K562 (cell line): Measurements from ENCODE around the gene LZTS2. TPM values are rescaled to one million over a fixed set of nuclear protein-coding genes. Genes with fewer than 3 reads are reported as not detected.

Experiments
- ATAC-seq: fragments of 200-7000 bp; cut with Tn5 transposase; 3 replicates; pipeline ENCODE4 v1.9.1; 2020; ENCODE audit warnings: moderate library complexity
- BruUV-seq: library from RNA; stranded (reverse); fragments of 400-500 nt; replicated peaks from 2 replicates; lab custom pipeline; 2021; lab: Mats Ljungman, UMichigan
- CTCF ChIA-PET: fragments of 300-600 bp; formaldehyde crosslinking; extraction: SDS; loops from one replicate; lab custom pipeline; 2021; ENCODE audit warnings: low intra/inter-chr PET ratio; lab: Yijun Ruan, JAX
- POLR2A ChIA-PET: fragments of 300-600, 350-650 bp; sonication (Branson Sonifier 250); formaldehyde crosslinking; extraction: SDS; loops from one replicate; lab custom pipeline; 2021; ENCODE audit warnings: antibody characterized with exemption, inconsistent platforms; lab: Yijun Ruan, JAX
- DNase-seq, 4 experiments: peaks; one replicate each; pipeline versions ENCODE4 v3.0.0 to v3.0.0-alpha.2; 2011 to 2018; ENCODE audit warnings: low spot score in 3 of 4, mixed read lengths in 3 of 4; ENCODE audit errors: extremely low read depth in 1 of 4
- FAIRE-seq: peaks from 2 replicates; lab custom pipeline; 2011; peaks lifted over from hg19 to GRCh38; lab: Jason Lieb, UNC
- H2AFZ ChIP-seq: 2 replicates; pipeline ENCODE4 v1.6.0; 2011; ENCODE audit warnings: low read depth, low read length, control low read depth, inconsistent platforms
- H3K27ac ChIP-seq: fragments of 200-600 bp; 3 replicates; pipeline ENCODE4 v1.8.0; 2011; ENCODE audit warnings: low read depth, mild to moderate bottlenecking, control low read depth, inconsistent platforms, low read length, moderate library complexity, mixed read lengths; ENCODE audit errors: extremely low read depth
- H3K27me3 ChIP-seq, 2 experiments: fragments of 300-600 bp in 1 of 2; 2 replicates in 1 of 2; 3 replicates in 1 of 2; pipeline versions ENCODE4 v1.6.0 to v1.8.0; 2011; ENCODE audit warnings: inconsistent platforms in 2 of 2, low read length in 2 of 2, mild to moderate bottlenecking in 1 of 2, mixed read lengths in 1 of 2, moderate library complexity in 1 of 2; ENCODE audit not compliant: control insufficient read depth in 2 of 2, insufficient read depth in 2 of 2
- H3K36me3 ChIP-seq: fragments of 300-600 bp; 3 replicates; pipeline ENCODE4 v1.8.0; 2011; ENCODE audit warnings: mild to moderate bottlenecking, low read length, inconsistent platforms; ENCODE audit not compliant: control insufficient read depth, insufficient read depth
- H3K4me1 ChIP-seq, 2 experiments: fragments of 200-600 bp in 1 of 2; replicated peaks in 1 of 2; 2 replicates in 1 of 2; 3 replicates in 1 of 2; pipeline versions ENCODE4 v1.5.1 to v1.8.0; 2011; ENCODE audit warnings: inconsistent platforms in 2 of 2, low read length in 2 of 2, mild to moderate bottlenecking in 1 of 2, mixed read lengths in 1 of 2, moderate library complexity in 1 of 2; ENCODE audit not compliant: control insufficient read depth in 2 of 2, insufficient read depth in 2 of 2
- H3K4me2 ChIP-seq: 2 replicates; pipeline ENCODE4 v1.6.1; 2011; ENCODE audit warnings: low read length, control low read depth, inconsistent platforms, mixed read lengths; ENCODE audit not compliant: insufficient read depth
- H3K4me3 ChIP-seq: fragments of 200-600 bp; sonication (generic), shearing (Covaris generic); 2 replicates; pipeline ENCODE4 v1.5.1; 2016; ENCODE audit warnings: control low read depth, inconsistent platforms
- H3K79me2 ChIP-seq: fragments of 200-600 bp; 3 replicates; pipeline ENCODE4 v1.8.0; 2011; ENCODE audit warnings: low read length, inconsistent platforms; ENCODE audit not compliant: control insufficient read depth, insufficient read depth
- H3K9ac ChIP-seq, 2 experiments: 2 replicates each; pipeline versions ENCODE4 v1.6.0 to v1.6.1; 2011; ENCODE audit warnings: low read depth in 2 of 2, low read length in 2 of 2, control low read depth in 1 of 2, inconsistent platforms in 1 of 2, mild to moderate bottlenecking in 1 of 2, mixed read lengths in 1 of 2; ENCODE audit not compliant: insufficient read depth in 1 of 2
- H3K9me1 ChIP-seq: one replicate; pipeline ENCODE4 v1.6.0; 2011; ENCODE audit warnings: inconsistent platforms, mild to moderate bottlenecking, low read length, moderate library complexity; ENCODE audit not compliant: control insufficient read depth, insufficient read depth
- H3K9me3 ChIP-seq: replicated peaks from 2 replicates; pipeline ENCODE4 v1.5.1; 2011; ENCODE audit warnings: low read depth, low read length, inconsistent platforms; ENCODE audit not compliant: control insufficient read depth, insufficient read depth
- H4K20me1 ChIP-seq: replicated peaks from 2 replicates; pipeline ENCODE4 v1.6.1; 2011; ENCODE audit warnings: low read length, inconsistent platforms, mixed read lengths; ENCODE audit not compliant: control insufficient read depth, insufficient read depth
- CTCFL ChIP-seq: IDR thresholded peaks from 2 replicates; pipeline ENCODE4 v1.6.1; 2011; ENCODE audit warnings: borderline replicate concordance, low read depth, mild to moderate bottlenecking, moderate library complexity, low read length; ENCODE audit not compliant: insufficient read depth, poor library complexity, severe bottlenecking
- EP400 ChIP-seq: fragments of 450-650 bp; IDR thresholded peaks from 2 replicates; pipeline ENCODE4 v1.6.1; 2017; ENCODE audit warnings: antibody characterized with exemption, mild to moderate bottlenecking, moderate library complexity
- HDAC1 ChIP-seq, 2 experiments: fragments of 450-650 bp; IDR thresholded peaks; 2 replicates each; pipeline ENCODE4 v1.6.1; 2016 to 2017; ENCODE audit warnings: inconsistent platforms in 1 of 2, mild to moderate bottlenecking in 1 of 2, moderate library complexity in 1 of 2
- NCOA2 ChIP-seq, 2 experiments: fragments of 450-650 bp; IDR thresholded peaks; 2 replicates each; pipeline ENCODE4 v1.6.1; 2018; ENCODE audit warnings: mild to moderate bottlenecking in 2 of 2, moderate library complexity in 1 of 2; ENCODE audit not compliant: partially characterized antibody in 2 of 2
- NEUROD1 ChIP-seq: fragments of 150-350 bp; IDR thresholded peaks from 2 replicates; pipeline ENCODE4 v1.6.1; 2014; ENCODE audit warnings: borderline replicate concordance, low read length, low read depth; ENCODE audit not compliant: partially characterized antibody
- NKRF ChIP-seq: fragments of 450-650 bp; IDR thresholded peaks from 2 replicates; pipeline ENCODE4 v1.6.1; 2016; ENCODE audit warnings: borderline replicate concordance
- PATZ1 ChIP-seq: fragments of 250-450 bp; sonication (Bioruptor Pico); IDR thresholded peaks from 2 replicates; pipeline ENCODE4 v1.5.0; 2020; ENCODE audit warnings: mild to moderate bottlenecking, borderline replicate concordance
- POLR3G ChIP-seq: IDR thresholded peaks from 2 replicates; pipeline ENCODE4 v1.6.1; 2011; ENCODE audit not compliant: insufficient read length, insufficient replicate concordance; ENCODE audit errors: extremely low read depth
- PRPF4 ChIP-seq: fragments of 200-400 bp; formaldehyde crosslinking; IDR thresholded peaks from one replicate; pipeline ENCODE4 v1.6.1; 2017; ENCODE audit warnings: low read length, low read depth, mild to moderate bottlenecking; ENCODE audit not compliant: insufficient read depth, poor library complexity, severe bottlenecking
- SRF ChIP-seq, 2 experiments: fragments of 250-450, 450-650 bp in 1 of 2; sonication (Bioruptor Pico) in 1 of 2; sonication (generic) in 1 of 2; formaldehyde crosslinking; IDR thresholded peaks; 2 replicates each; pipeline versions ENCODE4 v1.5.0 to v1.5.1; 2020 to 2022; ENCODE audit warnings: mild to moderate bottlenecking in 1 of 2, missing genetic modification reagents in 1 of 2
- TOE1 ChIP-seq, 2 experiments: fragments of 450-650 bp in 1 of 2; sonication (generic) in 1 of 2; formaldehyde crosslinking in 1 of 2; IDR thresholded peaks; 2 replicates each; pipeline versions ENCODE4 v1.7.1 to v1.8.0; 2016 to 2022; ENCODE audit warnings: borderline replicate concordance in 2 of 2, mild to moderate bottlenecking in 2 of 2, antibody characterized with exemption in 1 of 2, inconsistent platforms in 1 of 2, low read depth in 1 of 2, missing genetic modification reagents in 1 of 2, moderate library complexity in 1 of 2
- ZNF583 ChIP-seq: fragments of 250-450 bp; sonication (Bioruptor Pico); IDR thresholded peaks from 2 replicates; pipeline ENCODE4 v1.4.0; 2020
- WGBS: fragments of 100-300 bp; shearing (Covaris generic); methylation state at CpG from one replicate; pipeline ENCODE4 v1.1.6; 2016; ENCODE audit warnings: low coverage, mixed read lengths; ENCODE audit not compliant: insufficient coverage; ENCODE audit errors: missing lambda C conversion rate; 5-methylcytosine and 5-hydroxymethylcytosine counted together
- in situ Hi-C: fragments of 300-500 bp; cut with MboI; formaldehyde crosslinking; loops from 4 replicates; pipeline ENCODE4 v1.15.0; 2018; ENCODE audit warnings: inconsistent platforms, mixed read lengths
- intact Hi-C: fragments of 100-400 bp; cut with micrococcal nuclease; formaldehyde crosslinking; loops from 2 replicates; pipeline ENCODE4 v1.14.2; 2022
- polyA plus RNA-seq, 8 experiments: library from polyadenylated mRNA; depleted of rRNA in 4 of 8; stranded (reverse) in 5 of 8; unstranded in 3 of 8; fragments of >200 nt; fragmentation: Nextera tagmentation in 2 of 8; fragmentation: Illumina TruSeq in 1 of 8; extraction: Ambion mirVana in 2 of 8; extraction: Trizol in 1 of 8; gene quantifications; 2 replicates each; pipeline versions ENCODE4 v1.2.1 to v1.2.3, GENCODE V29; 2011 to 2014; ENCODE audit warnings: inconsistent platforms in 1 of 8, missing spikeins in 1 of 8
- total RNA-seq, 7 experiments: library from RNA; depleted of rRNA in 6 of 7; stranded (reverse); fragments of >200 nt in 6 of 7; fragmentation: Illumina TruSeq in 2 of 7; extraction: Trizol in 2 of 7; gene quantifications; 2 replicates each; pipeline versions ENCODE4 v1.2.1 to v1.2.3, GENCODE V29; 2011 to 2021; ENCODE audit warnings: low replicate concordance in 1 of 7

LZTS2 gene
- total and polyA plus RNA-seq, 9 of the 15 experiments (the other 6 are each of a cell fraction or from before 2014, with no cell fraction given): 0.23 to 42.5 (median 14.7) TPM

- CTCF ChIA-PET: interaction anchor here (0.5 to 9.3 kb wide), 4 partner anchors 14 to 316 kb away, joined by 3 to 150 read pairs (median 3); no protein-coding TSS in a partner anchor
- ATAC-seq: peak; percentile 72
- Histone ChIP-seq H3K79me2 (peaks cover 64% of the 10 kb centered on the region), H3K4me2 (peak overlapping the region; percentile 100), H3K4me1 (peaks cover 26 to 81% of the 10 kb centered on the region in 2 experiments; a peak in 4 of 5 replicates), H3K4me3 (peak overlapping the region; percentile 76), H3K36me3 (peaks cover 36% of the 10 kb centered on the region; the same call in 2 of the 3 replicates), H3K9me3 (no peaks in the 10 kb centered on the region), H2AFZ (peak overlapping the region; percentile 86), H3K9ac (peak overlapping the region; percentile 85 to 90), H3K27ac (peak overlapping the region; percentile 93), H4K20me1 (no peaks in the 10 kb centered on the region), H3K9me1 (no peaks in the 10 kb centered on the region), H3K27me3 (no peaks in the 10 kb centered on the region)
- intact Hi-C loops: loop anchor here (1.0 kb wide), 1 partner anchor 12 kb away; no protein-coding TSS in a partner anchor
- 2% methylated on average over 28 of the region's 83 CpGs for WGBS
- peak; percentile 55 to 82 (median 71) for DNase-seq
- in situ Hi-C loops: loop anchor here (25.0 kb wide), 1 partner anchor 1038 kb away; no protein-coding TSS in a partner anchor
- POLR2A ChIA-PET: interaction anchor here (0.6 to 1.0 kb wide), 3 partner anchors 12 to 59 kb away, joined by 3 to 5 read pairs (median 3); no protein-coding TSS in a partner anchor
- no TSS peak for BruUV-seq
- FAIRE-seq: no peak
- TF ChIP-seq TOE1 (IDR thresholded peaks at IDR 0.05; ENCODE audit: borderline replicate concordance) (no peak), TOE1 (CRISPR knock-in tag; IDR thresholded peaks at IDR 0.05; ENCODE audit: borderline replicate concordance, low read depth) (no peak), ZNF583 (CRISPR knock-in tag) (peak; percentile 71; the same call in 1 of the 2 replicates), EP400 (peak; percentile 62; the same call in 1 of the 2 replicates), PRPF4 (no peak), NCOA2 (IDR thresholded peaks at IDR 0.05; ENCODE audit: partially characterized antibody in 2 of 2) (no peak), POLR3G (no peak), PATZ1 (CRISPR knock-in tag) (no peak), CTCFL (peak; percentile 70), NKRF (no peak), HDAC1 (IDR thresholded peaks at IDR 0.05) (peak in 1 of 2 experiments; percentile 25; a peak in 2 of 4 replicates), NEUROD1 (no peak), SRF (CRISPR knock-in tag; IDR thresholded peaks at IDR 0.05) (no peak)
Measured at GRCh38 chr10:100998991-100999741, 442 bp upstream of the LZTS2 start.
